WTC11 (cell line): ENCODE results near the gene LHFPL4. TPM values are rescaled to one million over a fixed set of nuclear protein-coding genes. Genes with fewer than 3 reads are reported as not detected.

Experiments used
- ATAC-seq: fragments of 200-7000 bp; cut with Tn5 transposase; 2 replicates; pipeline ENCODE4 v1.10.0; 2021; ENCODE audit warnings: mild to moderate bottlenecking, moderate library complexity
- CTCF ChIA-PET: fragments of 300-600 bp; sonication (Branson Sonifier 250); formaldehyde crosslinking; loops from one replicate; lab custom pipeline; 2021; ENCODE audit warnings: antibody characterized with exemption; lab: Charles Lee
- POLR2A ChIA-PET: fragments of 350-600 bp; sonication (Branson Sonifier 250); formaldehyde crosslinking; loops from one replicate; lab custom pipeline; 2021; ENCODE audit warnings: antibody characterized with exemption; lab: Charles Lee
- DNase-seq: peaks from one replicate; pipeline ENCODE4 v3.0.0; 2021; ENCODE audit warnings: low spot score
- H3K27ac Mint-ChIP-seq: 2 replicates; pipeline ENCODE4 v1.8.0; 2021; ENCODE audit warnings: mixed read lengths
- H3K27me3 Mint-ChIP-seq: 2 replicates; pipeline ENCODE4 v1.8.0; 2021; ENCODE audit warnings: low read depth, mild to moderate bottlenecking, moderate library complexity, mixed read lengths
- H3K36me3 Mint-ChIP-seq: 2 replicates; pipeline ENCODE4 v1.8.0; 2021; ENCODE audit warnings: mixed read lengths
- H3K4me1 Mint-ChIP-seq: 2 replicates; pipeline ENCODE4 v1.8.0; 2022; ENCODE audit warnings: mixed read lengths
- H3K4me3 Mint-ChIP-seq: 2 replicates; pipeline ENCODE4 v1.8.0; 2021; ENCODE audit warnings: mild to moderate bottlenecking, moderate library complexity, mixed read lengths
- H3K9me3 Mint-ChIP-seq: 2 replicates; pipeline ENCODE4 v1.8.0; 2021; ENCODE audit warnings: mixed read lengths
- ATF2 ChIP-seq: sonication (generic); formaldehyde crosslinking; IDR thresholded peaks from 2 replicates; pipeline ENCODE4 v1.8.1; 2022; ENCODE audit warnings: low read depth, missing genetic modification reagents, borderline replicate concordance
- CREB1 ChIP-seq: sonication (generic); formaldehyde crosslinking; IDR thresholded peaks from 2 replicates; pipeline ENCODE4 v1.8.0; 2023; ENCODE audit warnings: mild to moderate bottlenecking, missing genetic modification reagents
- CREM ChIP-seq: sonication (generic); formaldehyde crosslinking; IDR thresholded peaks from 2 replicates; pipeline ENCODE4 v1.8.1; 2022; ENCODE audit warnings: mild to moderate bottlenecking, missing genetic modification reagents, moderate library complexity
- ELF4 ChIP-seq: sonication (generic); formaldehyde crosslinking; IDR thresholded peaks from 2 replicates; pipeline ENCODE4 v1.8.1; 2022; ENCODE audit warnings: low read depth, mild to moderate bottlenecking, moderate library complexity, missing genetic modification reagents
- EMX1 ChIP-seq: fragments of 250-450 bp; sonication (Bioruptor Pico); IDR thresholded peaks from 2 replicates; pipeline ENCODE4 v1.8.0; 2021; ENCODE audit warnings: mild to moderate bottlenecking
- ERG ChIP-seq: fragments of 250-450 bp; sonication (Bioruptor Pico); IDR thresholded peaks from 2 replicates; pipeline ENCODE4 v1.8.0; 2021; ENCODE audit warnings: mild to moderate bottlenecking
- ESRRA ChIP-seq: sonication (generic); formaldehyde crosslinking; IDR thresholded peaks from 2 replicates; pipeline ENCODE4 v1.8.1; 2022; ENCODE audit warnings: mild to moderate bottlenecking, missing genetic modification reagents, borderline replicate concordance
- ETV6 ChIP-seq: sonication (generic); formaldehyde crosslinking; IDR thresholded peaks from 2 replicates; pipeline ENCODE4 v1.8.1; 2022; ENCODE audit warnings: mild to moderate bottlenecking, missing genetic modification reagents
- FOXJ3 ChIP-seq: sonication (generic); formaldehyde crosslinking; IDR thresholded peaks from 2 replicates; pipeline ENCODE4 v1.9.0; 2021; ENCODE audit warnings: missing genetic modification reagents, mild to moderate bottlenecking, borderline replicate concordance
- FOXK1 ChIP-seq: sonication (generic); formaldehyde crosslinking; IDR thresholded peaks from 2 replicates; pipeline ENCODE4 v1.8.0; 2022; ENCODE audit warnings: mild to moderate bottlenecking, moderate library complexity, missing genetic modification reagents
- FOXP1 ChIP-seq: sonication (generic); formaldehyde crosslinking; IDR thresholded peaks from 2 replicates; pipeline ENCODE4 v1.8.0; 2022; ENCODE audit warnings: missing genetic modification reagents, mild to moderate bottlenecking, moderate library complexity, borderline replicate concordance
- GTF2I ChIP-seq: fragments of 250-450 bp; sonication (Bioruptor Pico); conservative IDR thresholded peaks from 2 replicates; pipeline ENCODE4 v1.4.0; 2021; ENCODE audit warnings: mild to moderate bottlenecking
- HMGXB4 ChIP-seq: sonication (generic); formaldehyde crosslinking; IDR thresholded peaks from 2 replicates; pipeline ENCODE4 v1.8.1; 2023; ENCODE audit warnings: mild to moderate bottlenecking, moderate library complexity, missing genetic modification reagents
- IRF1 ChIP-seq: sonication (generic); formaldehyde crosslinking; IDR thresholded peaks from 2 replicates; pipeline ENCODE4 v1.8.0; 2023; ENCODE audit warnings: missing genetic modification reagents
- NFE2L1 ChIP-seq: sonication (generic); formaldehyde crosslinking; IDR thresholded peaks from 2 replicates; pipeline ENCODE4 v1.8.1; 2023; ENCODE audit warnings: missing genetic modification reagents
- NFYB ChIP-seq: sonication (generic); formaldehyde crosslinking; conservative IDR thresholded peaks from 2 replicates; pipeline ENCODE4 v1.8.0; 2022; ENCODE audit warnings: low read depth, missing genetic modification reagents
- OVOL2 ChIP-seq: fragments of 250-450 bp; sonication (Bioruptor Pico); IDR thresholded peaks from 2 replicates; pipeline ENCODE4 v1.9.0; 2021; ENCODE audit warnings: mild to moderate bottlenecking, borderline replicate concordance
- PRDM15 ChIP-seq: sonication (generic); formaldehyde crosslinking; IDR thresholded peaks from 2 replicates; pipeline ENCODE4 v1.8.0; 2022; ENCODE audit warnings: missing genetic modification reagents
- USF1 ChIP-seq: sonication (generic); formaldehyde crosslinking; IDR thresholded peaks from 2 replicates; pipeline ENCODE4 v1.8.0; 2022; ENCODE audit warnings: mild to moderate bottlenecking, missing genetic modification reagents
- ZBTB43 ChIP-seq: sonication (generic); formaldehyde crosslinking; IDR thresholded peaks from 2 replicates; pipeline ENCODE4 v1.8.1; 2023; ENCODE audit warnings: mild to moderate bottlenecking, missing genetic modification reagents
- ZNF121 ChIP-seq: sonication (generic); formaldehyde crosslinking; IDR thresholded peaks from 2 replicates; pipeline ENCODE4 v1.8.0; 2023; ENCODE audit warnings: missing genetic modification reagents
- ZNF263 ChIP-seq: sonication (generic); formaldehyde crosslinking; IDR thresholded peaks from 2 replicates; pipeline ENCODE4 v1.8.1; 2022; ENCODE audit warnings: low read depth, mild to moderate bottlenecking, moderate library complexity, missing genetic modification reagents
- ZNF317 ChIP-seq: sonication (generic); formaldehyde crosslinking; IDR thresholded peaks from 2 replicates; pipeline ENCODE4 v1.8.1; 2023; ENCODE audit warnings: low read depth, mild to moderate bottlenecking, moderate library complexity, missing genetic modification reagents, borderline replicate concordance
- ZNF671 ChIP-seq: fragments of 250-450 bp; sonication (Bioruptor Pico); IDR thresholded peaks from 2 replicates; pipeline ENCODE4 v1.8.0; 2021; ENCODE audit warnings: mild to moderate bottlenecking
- total RNA-seq: library from RNA; stranded (reverse); gene quantifications from 3 replicates; pipeline ENCODE4 v1.2.3, GENCODE V29; 2021

LHFPL4 gene
- total RNA-seq, 1 experiment from 2014 or later, result 24.4 TPM

GRCh38 chr3:9474482-9474881, 79.1 kb downstream of the LHFPL4 start:
- Mint-ChIP-seq H3K27ac (no peak overlapping the region), H3K9me3 (no peaks in the 10 kb centered on the region), H3K27me3 (no peaks in the 10 kb centered on the region), H3K36me3 (peaks cover 89% of the 10 kb centered on the region), H3K4me1 (no peaks in the 10 kb centered on the region), H3K4me3 (no peak overlapping the region)
- CTCF ChIA-PET, result no interaction called here
- POLR2A ChIA-PET, result no interaction called here
- TF ChIP-seq ZNF121 (CRISPR knock-in tag), result no peak
- no peak for TF ChIP-seq OVOL2 (CRISPR knock-in tag)
- TF ChIP-seq EMX1 (CRISPR knock-in tag), result no peak
- TF ChIP-seq CREB1 (CRISPR knock-in tag), result no peak
- no peak for TF ChIP-seq ERG (CRISPR knock-in tag)
- no peak for TF ChIP-seq ELF4 (CRISPR knock-in tag)
- TF ChIP-seq USF1 (CRISPR knock-in tag), result no peak
- no peak for TF ChIP-seq ESRRA (CRISPR knock-in tag)
- no peak for TF ChIP-seq ZNF671 (CRISPR knock-in tag)
- TF ChIP-seq IRF1 (CRISPR knock-in tag), result no peak
- TF ChIP-seq GTF2I, result no peak
- no peak for TF ChIP-seq ETV6 (CRISPR knock-in tag)
- no peak for TF ChIP-seq ATF2 (CRISPR knock-in tag)
- TF ChIP-seq NFYB (CRISPR knock-in tag), result no peak
- TF ChIP-seq FOXK1 (CRISPR knock-in tag), result no peak
- TF ChIP-seq ZNF263, result no peak
- TF ChIP-seq FOXJ3 (CRISPR knock-in tag), result no peak
- DNase-seq (no peak), ATAC-seq (no peak)

GRCh38 chr3:9473496-9474065, 80.0 kb downstream of the LHFPL4 start:
- ATAC-seq, result no peak
- peaks cover 90% of the 10 kb centered on the region for H3K36me3 Mint-ChIP-seq
- no peaks in the 10 kb centered on the region for H3K4me1 Mint-ChIP-seq
- H3K27me3 Mint-ChIP-seq, result no peaks in the 10 kb centered on the region
- H3K27ac Mint-ChIP-seq, result no peak overlapping the region
- CTCF ChIA-PET, result no interaction called here
- H3K9me3 Mint-ChIP-seq, result no peaks in the 10 kb centered on the region
- POLR2A ChIA-PET, result no interaction called here
- no peak for DNase-seq
- TF ChIP-seq NFE2L1 (no peak), ZNF671 (CRISPR knock-in tag) (no peak), CREM (CRISPR knock-in tag) (no peak)
- H3K4me3 Mint-ChIP-seq, result no peak overlapping the region

GRCh38 chr3:9469986-9470385, 83.6 kb downstream of the LHFPL4 start:
- no peak for DNase-seq
- no peak overlapping the region; the same call in 1 of the 2 replicates for H3K27ac Mint-ChIP-seq
- POLR2A ChIA-PET, result no interaction called here
- no peaks in the 10 kb centered on the region for H3K4me1 Mint-ChIP-seq
- CTCF ChIA-PET, result no interaction called here
- ATAC-seq, result no peak
- no peaks in the 10 kb centered on the region for H3K27me3 Mint-ChIP-seq
- no peaks in the 10 kb centered on the region for H3K9me3 Mint-ChIP-seq
- no peak overlapping the region for H3K4me3 Mint-ChIP-seq
- peaks cover 91% of the 10 kb centered on the region for H3K36me3 Mint-ChIP-seq
- TF ChIP-seq PRDM15 (CRISPR knock-in tag) (no peak), ZBTB43 (CRISPR knock-in tag) (no peak), FOXP1 (no peak), ZNF317 (no peak), HMGXB4 (CRISPR knock-in tag) (no peak)
